ENCODE data around the gene FAM217A. TPM values are rescaled to one million over a fixed set of nuclear protein-coding genes. Genes with fewer than 3 reads are reported as not detected.

FAM217A gene
- total RNA-seq, 1 experiment from 2014 or later, result not detected

DNA sequence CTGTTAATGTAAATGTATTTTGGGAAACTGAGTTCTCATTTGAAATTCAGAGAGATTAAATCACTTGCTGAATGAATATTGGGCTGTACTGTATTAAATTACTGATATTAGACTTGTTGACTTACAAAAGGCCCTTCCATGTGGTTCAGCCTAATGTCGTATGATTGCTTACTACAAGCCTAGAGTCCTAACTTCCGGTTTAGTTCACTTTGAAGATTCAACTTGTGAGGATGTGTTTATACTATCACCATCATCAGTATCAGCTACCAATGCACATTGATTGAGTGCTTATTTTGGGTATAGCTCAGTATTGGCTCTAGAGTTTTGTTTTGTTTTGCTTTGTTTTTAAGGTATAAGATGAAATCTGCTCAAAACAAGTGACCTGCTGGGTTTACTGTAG lies 48.3 kb downstream of the FAM217A start:
- H2AFZ ChIP-seq (ENCODE audit: low read depth, low read length, poor library complexity, severe bottlenecking), result no peak overlapping the region
- intact Hi-C loops (cut with micrococcal nuclease), result no loop called here
- no peaks in the 10 kb centered on the region for H3K27me3 ChIP-seq (ENCODE audit: insufficient read depth, low read length)
- CTCF ChIA-PET, result no interaction called here
- peaks cover 12 to 14% of the 10 kb centered on the region in 2 experiments; a peak in 3 of 4 replicates for H3K36me3 ChIP-seq (ENCODE audit: control insufficient read depth in 1 of 2, insufficient read depth in 2 of 2, low read length in 2 of 2)
- H3K4me3 ChIP-seq (replicated peaks in 1 of 2; ENCODE audit: low read depth in 1 of 2, low read length in 2 of 2), result no peak overlapping the region
- no TSS peak for BruUV-seq (replicated peaks)
- no peak overlapping the region for H3K4me2 ChIP-seq (ENCODE audit: low read length)
- peaks cover 0 to 4% of the 10 kb centered on the region in 2 experiments; a peak in 1 of 4 replicates for H3K4me1 ChIP-seq (ENCODE audit: control insufficient read depth in 1 of 2, insufficient read depth in 2 of 2, low read length in 2 of 2)
- ATAC-seq (no peak), DNase-seq (ENCODE audit: low read depth, low spot score) (no peak)
- H3K9me3 ChIP-seq (ENCODE audit: control insufficient read depth in 1 of 2, insufficient read depth in 1 of 2, low read depth in 1 of 2, low read length in 2 of 2), result no peaks in the 10 kb centered on the region
- H3K79me2 ChIP-seq (ENCODE audit: insufficient read depth, low read length), result peaks cover 98% of the 10 kb centered on the region
- POLR2A ChIA-PET, result interaction anchor here (1.3 kb wide), 1 partner anchor 9 kb away, joined by 3 read pairs; a partner anchor contains a TSS
- H3K9ac ChIP-seq (ENCODE audit: low read length), result no peak overlapping the region
- no peak overlapping the region for H3K27ac ChIP-seq (ENCODE audit: low read depth, low read length)
- TF ChIP-seq CEBPB (IDR thresholded peaks at IDR 0.05; ENCODE audit: low read depth), result no peak
- no peak for TF ChIP-seq EZH2phosphoT487 (IDR thresholded peaks at IDR 0.05; ENCODE audit: borderline replicate concordance)
- TF ChIP-seq, protein P1, sequence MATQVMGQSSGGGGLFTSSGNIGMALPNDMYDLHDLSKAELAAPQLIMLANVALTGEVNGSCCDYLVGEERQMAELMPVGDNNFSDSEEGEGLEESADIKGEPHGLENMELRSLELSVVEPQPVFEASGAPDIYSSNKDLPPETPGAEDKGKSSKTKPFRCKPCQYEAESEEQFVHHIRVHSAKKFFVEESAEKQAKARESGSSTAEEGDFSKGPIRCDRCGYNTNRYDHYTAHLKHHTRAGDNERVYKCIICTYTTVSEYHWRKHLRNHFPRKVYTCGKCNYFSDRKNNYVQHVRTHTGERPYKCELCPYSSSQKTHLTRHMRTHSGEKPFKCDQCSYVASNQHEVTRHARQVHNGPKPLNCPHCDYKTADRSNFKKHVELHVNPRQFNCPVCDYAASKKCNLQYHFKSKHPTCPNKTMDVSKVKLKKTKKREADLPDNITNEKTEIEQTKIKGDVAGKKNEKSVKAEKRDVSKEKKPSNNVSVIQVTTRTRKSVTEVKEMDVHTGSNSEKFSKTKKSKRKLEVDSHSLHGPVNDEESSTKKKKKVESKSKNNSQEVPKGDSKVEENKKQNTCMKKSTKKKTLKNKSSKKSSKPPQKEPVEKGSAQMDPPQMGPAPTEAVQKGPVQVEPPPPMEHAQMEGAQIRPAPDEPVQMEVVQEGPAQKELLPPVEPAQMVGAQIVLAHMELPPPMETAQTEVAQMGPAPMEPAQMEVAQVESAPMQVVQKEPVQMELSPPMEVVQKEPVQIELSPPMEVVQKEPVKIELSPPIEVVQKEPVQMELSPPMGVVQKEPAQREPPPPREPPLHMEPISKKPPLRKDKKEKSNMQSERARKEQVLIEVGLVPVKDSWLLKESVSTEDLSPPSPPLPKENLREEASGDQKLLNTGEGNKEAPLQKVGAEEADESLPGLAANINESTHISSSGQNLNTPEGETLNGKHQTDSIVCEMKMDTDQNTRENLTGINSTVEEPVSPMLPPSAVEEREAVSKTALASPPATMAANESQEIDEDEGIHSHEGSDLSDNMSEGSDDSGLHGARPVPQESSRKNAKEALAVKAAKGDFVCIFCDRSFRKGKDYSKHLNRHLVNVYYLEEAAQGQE (IDR thresholded peaks at IDR 0.05; ENCODE audit: low read depth), result no peak
- no peak for TF ChIP-seq SP1 (IDR thresholded peaks at IDR 0.05; ENCODE audit: low read depth)
- TF ChIP-seq SRF (IDR thresholded peaks at IDR 0.05; ENCODE audit: low read depth), result no peak
- no peak for TF ChIP-seq ATF3 (IDR thresholded peaks at IDR 0.05)
- TF ChIP-seq POLR2AphosphoS5 (IDR thresholded peaks at IDR 0.05; ENCODE audit: low read depth, low read length), result no peak
- no peak for TF ChIP-seq CBX3 (IDR thresholded peaks at IDR 0.05; ENCODE audit: low read depth)
- TF ChIP-seq RAD21 (IDR thresholded peaks at IDR 0.05; ENCODE audit: low read depth), result no peak
- no peak for TF ChIP-seq POLR2A (IDR thresholded peaks at IDR 0.05; ENCODE audit: borderline replicate concordance, extremely low read depth, insufficient read depth, insufficient read length)
- no peak for TF ChIP-seq TCF7L2 (IDR thresholded peaks at IDR 0.05; ENCODE audit: borderline replicate concordance, extremely low read depth, insufficient read depth, insufficient read length)
- RAD21 ChIA-PET (ENCODE audit: low non-redundant PET in 1 of 2, low total read pairs in 2 of 2, uncharacterized antibody in 2 of 2, unreplicated experiment in 2 of 2), result no interaction called here
- no peaks in the 10 kb centered on the region for H3K9me2 ChIP-seq (ENCODE audit: insufficient read depth)
- peaks cover 37% of the 10 kb centered on the region; the same call in 1 of the 2 replicates for H4K20me1 ChIP-seq (ENCODE audit: insufficient read depth)
